ENCODE results near the gene PARVA.

DNA sequence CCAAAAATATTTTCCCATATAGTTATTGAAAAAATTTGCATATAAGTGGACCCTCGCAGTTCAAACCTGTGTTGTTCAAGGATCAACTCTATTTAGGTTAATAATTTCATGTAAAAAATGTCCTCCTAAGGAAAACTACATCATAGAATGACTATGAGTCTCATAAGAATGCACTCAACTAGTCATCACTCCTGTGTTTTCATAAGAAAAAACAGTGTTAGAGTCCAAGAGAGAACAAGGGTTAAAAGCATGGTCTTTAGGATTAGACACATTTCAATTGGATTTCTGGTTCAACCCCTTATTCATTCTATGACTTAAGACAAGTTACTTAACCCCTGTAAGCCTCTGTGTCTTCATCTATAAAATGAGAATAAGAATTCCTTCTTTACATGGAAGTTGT lies 5.1 kb downstream of the PARVA start:
- no peak for TF ChIP-seq NFIC (IDR thresholded peaks at IDR 0.05)
- no peak for TF ChIP-seq EP300 (IDR thresholded peaks at IDR 0.05; ENCODE audit: borderline replicate concordance)
- TF ChIP-seq, protein P1, sequence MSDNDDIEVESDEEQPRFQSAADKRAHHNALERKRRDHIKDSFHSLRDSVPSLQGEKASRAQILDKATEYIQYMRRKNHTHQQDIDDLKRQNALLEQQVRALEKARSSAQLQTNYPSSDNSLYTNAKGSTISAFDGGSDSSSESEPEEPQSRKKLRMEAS (IDR thresholded peaks at IDR 0.05), result no peak
- no peak for TF ChIP-seq RAD21 (IDR thresholded peaks at IDR 0.05; ENCODE audit: low read depth)
- TF ChIP-seq CREB1 (IDR thresholded peaks at IDR 0.05; ENCODE audit: low read depth), result no peak
- TF ChIP-seq, protein P2, sequence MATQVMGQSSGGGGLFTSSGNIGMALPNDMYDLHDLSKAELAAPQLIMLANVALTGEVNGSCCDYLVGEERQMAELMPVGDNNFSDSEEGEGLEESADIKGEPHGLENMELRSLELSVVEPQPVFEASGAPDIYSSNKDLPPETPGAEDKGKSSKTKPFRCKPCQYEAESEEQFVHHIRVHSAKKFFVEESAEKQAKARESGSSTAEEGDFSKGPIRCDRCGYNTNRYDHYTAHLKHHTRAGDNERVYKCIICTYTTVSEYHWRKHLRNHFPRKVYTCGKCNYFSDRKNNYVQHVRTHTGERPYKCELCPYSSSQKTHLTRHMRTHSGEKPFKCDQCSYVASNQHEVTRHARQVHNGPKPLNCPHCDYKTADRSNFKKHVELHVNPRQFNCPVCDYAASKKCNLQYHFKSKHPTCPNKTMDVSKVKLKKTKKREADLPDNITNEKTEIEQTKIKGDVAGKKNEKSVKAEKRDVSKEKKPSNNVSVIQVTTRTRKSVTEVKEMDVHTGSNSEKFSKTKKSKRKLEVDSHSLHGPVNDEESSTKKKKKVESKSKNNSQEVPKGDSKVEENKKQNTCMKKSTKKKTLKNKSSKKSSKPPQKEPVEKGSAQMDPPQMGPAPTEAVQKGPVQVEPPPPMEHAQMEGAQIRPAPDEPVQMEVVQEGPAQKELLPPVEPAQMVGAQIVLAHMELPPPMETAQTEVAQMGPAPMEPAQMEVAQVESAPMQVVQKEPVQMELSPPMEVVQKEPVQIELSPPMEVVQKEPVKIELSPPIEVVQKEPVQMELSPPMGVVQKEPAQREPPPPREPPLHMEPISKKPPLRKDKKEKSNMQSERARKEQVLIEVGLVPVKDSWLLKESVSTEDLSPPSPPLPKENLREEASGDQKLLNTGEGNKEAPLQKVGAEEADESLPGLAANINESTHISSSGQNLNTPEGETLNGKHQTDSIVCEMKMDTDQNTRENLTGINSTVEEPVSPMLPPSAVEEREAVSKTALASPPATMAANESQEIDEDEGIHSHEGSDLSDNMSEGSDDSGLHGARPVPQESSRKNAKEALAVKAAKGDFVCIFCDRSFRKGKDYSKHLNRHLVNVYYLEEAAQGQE (IDR thresholded peaks at IDR 0.05; ENCODE audit: low read depth), result no peak
- no peak for TF ChIP-seq EGR1 (IDR thresholded peaks at IDR 0.05)
- TF ChIP-seq TCF12 (IDR thresholded peaks at IDR 0.05; ENCODE audit: low read depth), result no peak
- no peak for TF ChIP-seq CEBPB (IDR thresholded peaks at IDR 0.05)
- TF ChIP-seq, protein P3, sequence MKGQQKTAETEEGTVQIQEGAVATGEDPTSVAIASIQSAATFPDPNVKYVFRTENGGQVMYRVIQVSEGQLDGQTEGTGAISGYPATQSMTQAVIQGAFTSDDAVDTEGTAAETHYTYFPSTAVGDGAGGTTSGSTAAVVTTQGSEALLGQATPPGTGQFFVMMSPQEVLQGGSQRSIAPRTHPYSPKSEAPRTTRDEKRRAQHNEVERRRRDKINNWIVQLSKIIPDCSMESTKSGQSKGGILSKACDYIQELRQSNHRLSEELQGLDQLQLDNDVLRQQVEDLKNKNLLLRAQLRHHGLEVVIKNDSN (IDR thresholded peaks at IDR 0.05), result no peak
- no peak for TF ChIP-seq TAF1 (IDR thresholded peaks at IDR 0.05; ENCODE audit: low read depth)
- no peak for TF ChIP-seq TEAD4 (IDR thresholded peaks at IDR 0.05)
- no peak for TF ChIP-seq FOXM1 (IDR thresholded peaks at IDR 0.05; ENCODE audit: borderline replicate concordance, low read depth)
- no peak for TF ChIP-seq YY1 (IDR thresholded peaks at IDR 0.05; ENCODE audit: low read depth)

Data from Ishikawa (cell line).